Measurements from ENCODE around the gene MTREX. TPM values are rescaled to one million over a fixed set of nuclear protein-coding genes. Genes with fewer than 3 reads are reported as not detected.

MTREX gene
- polyA plus RNA-seq, result 10 to 100 TPM; 21.1 to 58.1 (median 37.4) TPM
- long read RNA-seq, donor 1, full-length matches to known transcripts, result 3 of 143 reads
- long read RNA-seq, donor 1, partial matches to known transcripts, result 128 of 143 reads
- long read RNA-seq, donor 1, other reads (novel, unspliced or antisense), result 12 of 143 reads
- long read RNA-seq, donor 2, full-length matches to known transcripts, result 3 of 14 reads
- long read RNA-seq, donor 2, partial matches to known transcripts, result 0 of 14 reads
- long read RNA-seq, donor 2, other reads (novel, unspliced or antisense), result 11 of 14 reads
- long read RNA-seq, donor 3, full-length matches to known transcripts, result 1 of 68 reads
- long read RNA-seq, donor 3, partial matches to known transcripts, result 67 of 68 reads
- long read RNA-seq, donor 3, other reads (novel, unspliced or antisense), result 0 of 68 reads
- long read RNA-seq, donor 4, full-length matches to known transcripts, result 1 of 1 reads
- long read RNA-seq, donor 4, partial matches to known transcripts, result 0 of 1 reads
- long read RNA-seq, donor 4, other reads (novel, unspliced or antisense), result 0 of 1 reads
- long read RNA-seq, donor 5, result 0 reads
- long read RNA-seq, donor 6, full-length matches to known transcripts, result 1 of 1 reads
- long read RNA-seq, donor 6, partial matches to known transcripts, result 0 of 1 reads
- long read RNA-seq, donor 6, other reads (novel, unspliced or antisense), result 0 of 1 reads
- long read RNA-seq, donor 7, full-length matches to known transcripts, result 5 of 151 reads
- long read RNA-seq, donor 7, partial matches to known transcripts, result 81 of 151 reads
- long read RNA-seq, donor 7, other reads (novel, unspliced or antisense), result 65 of 151 reads
- long read RNA-seq, donor 8, full-length matches to known transcripts, result 1 of 1 reads
- long read RNA-seq, donor 8, partial matches to known transcripts, result 0 of 1 reads
- long read RNA-seq, donor 8, other reads (novel, unspliced or antisense), result 0 of 1 reads
- long read RNA-seq, donor 9, partial matches to known transcripts, result 0 of 1 reads
- long read RNA-seq, donor 9, other reads (novel, unspliced or antisense), result 0 of 1 reads
- long read RNA-seq, donor 10, full-length matches to known transcripts, result 3 of 122 reads
- long read RNA-seq, donor 10, partial matches to known transcripts, result 39 of 122 reads
- long read RNA-seq, donor 10, other reads (novel, unspliced or antisense), result 80 of 122 reads

- peak; percentile 94 to 97 for DNase-seq
- Histone ChIP-seq H3K4me1 (ENCODE audit: control insufficient read depth in 3 of 3, insufficient read depth in 2 of 3, low read depth in 1 of 3, low read length in 2 of 3) (peaks cover 12 to 17% (median 17%) of the 10 kb centered on the region in 3 donors), H3K27me3 (ENCODE audit: control insufficient read depth in 3 of 3, insufficient read depth in 3 of 3, low read length in 3 of 3) (no peaks in the 10 kb centered on the region), H3K9me3 (ENCODE audit: control insufficient read depth in 2 of 2, insufficient read depth in 1 of 2, low read depth in 1 of 2, low read length in 1 of 2) (no peaks in the 10 kb centered on the region), H3K4me3 (ENCODE audit: low read depth in 1 of 3, low read length in 3 of 3) (peak within 1 kb of the TSS; percentile 84 to 96 (median 91)), H3K27ac (ENCODE audit: low read depth in 1 of 3, low read length in 2 of 3) (peak within 1 kb of the TSS; percentile 89 to 98 (median 95)), H3K36me3 (ENCODE audit: control insufficient read depth in 3 of 3, insufficient read depth in 2 of 3, low read depth in 1 of 3, low read length in 3 of 3) (peaks cover 0 to 5% (median 2%) of the 10 kb centered on the region in 3 donors)
- FAIRE-seq, result no peak
- WGBS, 3 donors, result 0 to 1% (median 0%) methylated on average over 60 to 62 of the region's 62 CpGs
These were observed at the start of gene MTREX, which contains the start of gene DHX29 for GRCh38 chr5:55307383-55308253. MTREX (plus strand) TSS chr5:55307989; CDS start chr5:55308014, 25 bp downstream. DHX29 (minus strand) TSS chr5:55307694; CDS start chr5:55307573, 121 bp downstream.

GRCh38 chr5:55258339-55258738 lies 49.5 kb upstream of the MTREX start:
- Histone ChIP-seq H3K27me3 (ENCODE audit: control insufficient read depth in 3 of 3, insufficient read depth in 3 of 3, low read length in 3 of 3) (no peaks in the 10 kb centered on the region), H3K9me3 (ENCODE audit: control insufficient read depth in 2 of 2, insufficient read depth in 1 of 2, low read depth in 1 of 2, low read length in 1 of 2) (no peaks in the 10 kb centered on the region), H3K27ac (ENCODE audit: low read depth in 1 of 3, low read length in 2 of 3) (no peak overlapping the region), H3K36me3 (ENCODE audit: control insufficient read depth in 3 of 3, insufficient read depth in 2 of 3, low read depth in 1 of 3, low read length in 3 of 3) (peaks cover 6 to 13% (median 11%) of the 10 kb centered on the region in 3 donors), H3K4me1 (ENCODE audit: control insufficient read depth in 3 of 3, insufficient read depth in 2 of 3, low read depth in 1 of 3, low read length in 2 of 3) (no peaks in the 10 kb centered on the region), H3K4me3 (ENCODE audit: low read depth in 1 of 3, low read length in 3 of 3) (no peak overlapping the region)
- DNase-seq, result peak in 1 of 2 donors; percentile 15
- FAIRE-seq, result no peak
- WGBS, 3 donors, result 94 to 97% (median 97%) methylated on average over 3 of the region's 3 CpGs

GRCh38 chr5:55276771-55277170 lies 31.0 kb upstream of the MTREX start:
- H3K27me3 ChIP-seq (ENCODE audit: control insufficient read depth in 3 of 3, insufficient read depth in 3 of 3, low read length in 3 of 3), result no peaks in the 10 kb centered on the region
- peaks cover 14 to 28% (median 22%) of the 10 kb centered on the region in 3 donors for H3K36me3 ChIP-seq (ENCODE audit: control insufficient read depth in 3 of 3, insufficient read depth in 2 of 3, low read depth in 1 of 3, low read length in 3 of 3)
- 88 to 92% (median 89%) methylated on average over 1 of the region's 1 CpG for WGBS, 3 donors
- no peak for DNase-seq
- no peaks in the 10 kb centered on the region for H3K4me1 ChIP-seq (ENCODE audit: control insufficient read depth in 3 of 3, insufficient read depth in 2 of 3, low read depth in 1 of 3, low read length in 2 of 3)
- no peak for FAIRE-seq
- H3K4me3 ChIP-seq (ENCODE audit: low read depth in 1 of 3, low read length in 3 of 3), result no peak overlapping the region
- no peaks in the 10 kb centered on the region for H3K9me3 ChIP-seq (ENCODE audit: control insufficient read depth in 2 of 2, insufficient read depth in 1 of 2, low read depth in 1 of 2, low read length in 1 of 2)
- no peak overlapping the region for H3K27ac ChIP-seq (ENCODE audit: low read depth in 1 of 3, low read length in 2 of 3)

GRCh38 chr5:55278778-55279177 lies 29.0 kb upstream of the MTREX start:
- Histone ChIP-seq H3K4me1 (ENCODE audit: control insufficient read depth in 3 of 3, insufficient read depth in 2 of 3, low read depth in 1 of 3, low read length in 2 of 3) (no peaks in the 10 kb centered on the region), H3K36me3 (ENCODE audit: control insufficient read depth in 3 of 3, insufficient read depth in 2 of 3, low read depth in 1 of 3, low read length in 3 of 3) (peaks cover 14 to 27% (median 21%) of the 10 kb centered on the region in 3 donors), H3K9me3 (ENCODE audit: control insufficient read depth in 2 of 2, insufficient read depth in 1 of 2, low read depth in 1 of 2, low read length in 1 of 2) (no peaks in the 10 kb centered on the region), H3K27ac (ENCODE audit: low read depth in 1 of 3, low read length in 2 of 3) (no peak overlapping the region), H3K4me3 (ENCODE audit: low read depth in 1 of 3, low read length in 3 of 3) (no peak overlapping the region), H3K27me3 (ENCODE audit: control insufficient read depth in 3 of 3, insufficient read depth in 3 of 3, low read length in 3 of 3) (no peaks in the 10 kb centered on the region)
- DNase-seq, result no peak
- FAIRE-seq, result no peak
- WGBS, 3 donors, result 95 to 99% (median 96%) methylated on average over 4 of the region's 4 CpGs

- FAIRE-seq (no peak), DNase-seq (no peak)
- Histone ChIP-seq H3K36me3 (ENCODE audit: control insufficient read depth in 3 of 3, insufficient read depth in 2 of 3, low read depth in 1 of 3, low read length in 3 of 3) (peaks cover 6 to 20% (median 12%) of the 10 kb centered on the region in 3 donors), H3K27ac (ENCODE audit: low read depth in 1 of 3, low read length in 2 of 3) (no peak overlapping the region), H3K27me3 (ENCODE audit: control insufficient read depth in 3 of 3, insufficient read depth in 3 of 3, low read length in 3 of 3) (no peaks in the 10 kb centered on the region), H3K4me1 (ENCODE audit: control insufficient read depth in 3 of 3, insufficient read depth in 2 of 3, low read depth in 1 of 3, low read length in 2 of 3) (peaks cover 0 to 3% (median 0%) of the 10 kb centered on the region in 3 donors), H3K4me3 (ENCODE audit: low read depth in 1 of 3, low read length in 3 of 3) (no peak overlapping the region), H3K9me3 (ENCODE audit: control insufficient read depth in 2 of 2, insufficient read depth in 1 of 2, low read depth in 1 of 2, low read length in 1 of 2) (no peaks in the 10 kb centered on the region)
- WGBS, 3 donors, result 25 to 42% (median 42%) methylated on average over 1 of the region's 1 CpG
These were observed 21.3 kb upstream of the MTREX start for GRCh38 chr5:55286411-55286933.

GRCh38 chr5:55289808-55290207 lies 18.0 kb upstream of the MTREX start:
- no peak overlapping the region for H3K27ac ChIP-seq (ENCODE audit: low read depth in 1 of 3, low read length in 2 of 3)
- no peaks in the 10 kb centered on the region for H3K27me3 ChIP-seq (ENCODE audit: control insufficient read depth in 3 of 3, insufficient read depth in 3 of 3, low read length in 3 of 3)
- peaks cover 0 to under 1% of the 10 kb centered on the region in 2 donors for H3K9me3 ChIP-seq (ENCODE audit: control insufficient read depth in 2 of 2, insufficient read depth in 1 of 2, low read depth in 1 of 2, low read length in 1 of 2)
- H3K4me1 ChIP-seq (ENCODE audit: control insufficient read depth in 3 of 3, insufficient read depth in 2 of 3, low read depth in 1 of 3, low read length in 2 of 3), result peaks cover 0 to 6% (median 0%) of the 10 kb centered on the region in 3 donors
- DNase-seq, result no peak
- no peak for FAIRE-seq
- H3K36me3 ChIP-seq (ENCODE audit: control insufficient read depth in 3 of 3, insufficient read depth in 2 of 3, low read depth in 1 of 3, low read length in 3 of 3), result peaks cover 8 to 24% (median 9%) of the 10 kb centered on the region in 3 donors
- H3K4me3 ChIP-seq (ENCODE audit: low read depth in 1 of 3, low read length in 3 of 3), result no peak overlapping the region

GRCh38 chr5:55290991-55291390 lies 16.8 kb upstream of the MTREX start:
- H3K36me3 ChIP-seq (ENCODE audit: control insufficient read depth in 3 of 3, insufficient read depth in 2 of 3, low read depth in 1 of 3, low read length in 3 of 3), result peaks cover 6 to 23% (median 9%) of the 10 kb centered on the region in 3 donors
- H3K9me3 ChIP-seq (ENCODE audit: control insufficient read depth in 2 of 2, insufficient read depth in 1 of 2, low read depth in 1 of 2, low read length in 1 of 2), result peaks cover 0 to 3% of the 10 kb centered on the region in 2 donors

More at GRCh38 chr5:55290991-55291390, 16.8 kb upstream of the MTREX start:
- Histone ChIP-seq H3K27me3 (ENCODE audit: control insufficient read depth in 3 of 3, insufficient read depth in 3 of 3, low read length in 3 of 3) (no peaks in the 10 kb centered on the region), H3K27ac (ENCODE audit: low read depth in 1 of 3, low read length in 2 of 3) (peak overlapping the region in 1 of 3 donors; percentile 35), H3K4me1 (ENCODE audit: control insufficient read depth in 3 of 3, insufficient read depth in 2 of 3, low read depth in 1 of 3, low read length in 2 of 3) (peaks cover 0 to 6% (median 0%) of the 10 kb centered on the region in 3 donors), H3K4me3 (ENCODE audit: low read depth in 1 of 3, low read length in 3 of 3) (no peak overlapping the region)
- 77 to 95% (median 83%) methylated on average over 2 of the region's 2 CpGs for WGBS, 3 donors
- FAIRE-seq (no peak), DNase-seq (peak in 1 of 2 donors; percentile 62)
